Epithelial cell of esophagus (primary cell): Measurements from ENCODE around the gene ATXN1L.
A peak's percentile ranks its signal among the peaks of the same experiment; 100 is the strongest.

Experiments used
- DNase-seq: peaks from one replicate; pipeline ENCODE4 v3.0.0; 2010; ENCODE audit warnings: low read depth
- H3K4me3 ChIP-seq: 2 replicates; pipeline ENCODE4 v1.5.1; 2011; ENCODE audit warnings: mild to moderate bottlenecking, low read length, control low read depth
- TF ChIP-seq, protein P1 (sequence below): IDR thresholded peaks from 2 replicates; pipeline ENCODE4 v1.5.1; 2011; ENCODE audit warnings: low read depth, mild to moderate bottlenecking, low read length, control low read depth, inconsistent platforms; ENCODE audit not compliant: insufficient read depth; ENCODE audit errors: missing control alignments

ATXN1L gene

DNA sequence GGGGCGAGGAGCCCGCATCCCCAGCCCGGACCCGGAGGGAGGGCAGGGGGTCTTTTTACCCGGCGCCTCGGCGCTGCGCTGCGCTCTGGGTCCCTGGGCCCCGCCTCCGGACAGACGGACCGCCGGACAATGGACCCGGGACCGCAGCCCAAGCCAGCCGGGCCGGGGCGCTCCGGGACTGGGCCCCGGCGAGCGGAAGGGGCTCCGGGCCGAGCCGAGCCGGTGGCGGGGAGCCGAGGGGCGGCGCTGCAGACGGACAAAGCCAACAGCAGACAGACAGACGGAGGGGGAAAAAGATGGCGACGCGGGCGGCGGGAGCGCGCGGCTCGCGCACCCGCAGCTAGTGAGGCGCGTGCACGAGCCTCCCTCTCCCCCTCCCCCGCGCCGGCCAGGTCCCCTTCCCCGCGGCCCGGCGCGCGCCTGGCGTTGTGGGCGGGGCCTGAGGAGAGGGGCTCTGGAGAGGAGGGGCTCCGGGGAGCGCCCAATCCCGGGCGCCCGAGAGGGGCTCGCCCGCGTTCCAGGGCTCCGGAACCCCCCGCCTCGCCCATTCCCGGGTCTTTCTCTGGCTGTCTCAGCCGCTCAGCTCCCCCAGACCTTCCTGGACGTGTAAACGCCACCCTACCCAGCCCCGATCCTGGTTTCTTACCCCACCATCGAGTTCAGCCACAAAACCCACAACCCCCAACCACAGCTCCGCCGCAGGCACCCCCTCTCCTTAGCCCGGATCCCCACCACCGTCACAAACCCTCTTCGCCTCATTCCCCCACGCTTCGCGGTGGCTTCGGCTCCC, 38.3 kb downstream of the ATXN1L start, which contains the start of gene ZNF821:
ZNF821 (minus strand) TSS at position 334 of the 790 bp plus-strand sequence. CDS start 4,236 bp downstream, outside the sequence.
- peak within 1 kb of the TSS; percentile 70 for H3K4me3 ChIP-seq
- peak; percentile 74 for DNase-seq
- TF ChIP-seq, protein P1, sequence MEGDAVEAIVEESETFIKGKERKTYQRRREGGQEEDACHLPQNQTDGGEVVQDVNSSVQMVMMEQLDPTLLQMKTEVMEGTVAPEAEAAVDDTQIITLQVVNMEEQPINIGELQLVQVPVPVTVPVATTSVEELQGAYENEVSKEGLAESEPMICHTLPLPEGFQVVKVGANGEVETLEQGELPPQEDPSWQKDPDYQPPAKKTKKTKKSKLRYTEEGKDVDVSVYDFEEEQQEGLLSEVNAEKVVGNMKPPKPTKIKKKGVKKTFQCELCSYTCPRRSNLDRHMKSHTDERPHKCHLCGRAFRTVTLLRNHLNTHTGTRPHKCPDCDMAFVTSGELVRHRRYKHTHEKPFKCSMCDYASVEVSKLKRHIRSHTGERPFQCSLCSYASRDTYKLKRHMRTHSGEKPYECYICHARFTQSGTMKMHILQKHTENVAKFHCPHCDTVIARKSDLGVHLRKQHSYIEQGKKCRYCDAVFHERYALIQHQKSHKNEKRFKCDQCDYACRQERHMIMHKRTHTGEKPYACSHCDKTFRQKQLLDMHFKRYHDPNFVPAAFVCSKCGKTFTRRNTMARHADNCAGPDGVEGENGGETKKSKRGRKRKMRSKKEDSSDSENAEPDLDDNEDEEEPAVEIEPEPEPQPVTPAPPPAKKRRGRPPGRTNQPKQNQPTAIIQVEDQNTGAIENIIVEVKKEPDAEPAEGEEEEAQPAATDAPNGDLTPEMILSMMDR, result no peak

- TF ChIP-seq, protein P1, result no peak
- H3K4me3 ChIP-seq, result no peak overlapping the region
- DNase-seq, result peak; percentile 4
Measured at GRCh38 chr16:71885261-71885650, 39.5 kb downstream of the ATXN1L start.

- no peak overlapping the region for H3K4me3 ChIP-seq
- no peak for DNase-seq
- TF ChIP-seq, protein P1, result no peak
Measured at GRCh38 chr16:71889147-71889546, 43.4 kb downstream of the ATXN1L start.

DNA sequence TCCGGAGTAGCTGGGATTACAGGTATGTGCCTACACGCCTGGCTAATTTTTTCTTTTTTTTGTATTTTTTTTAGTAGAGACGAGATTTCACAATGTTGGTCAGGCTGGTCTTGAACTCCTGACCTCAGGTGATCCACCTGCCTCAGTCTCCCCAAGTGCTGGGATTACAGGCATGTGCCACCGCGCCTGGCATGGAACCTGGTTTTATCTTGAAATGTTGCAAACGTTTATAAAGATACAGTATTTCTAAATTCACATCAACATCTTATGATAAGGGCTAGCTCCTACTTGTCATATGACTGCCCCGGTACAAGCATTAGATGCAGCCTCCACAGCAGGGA, 48.1 kb downstream of the ATXN1L start:
- DNase-seq, result no peak
- peak overlapping the region; percentile 94 for H3K4me3 ChIP-seq
- TF ChIP-seq, protein P1, result no peak

DNA sequence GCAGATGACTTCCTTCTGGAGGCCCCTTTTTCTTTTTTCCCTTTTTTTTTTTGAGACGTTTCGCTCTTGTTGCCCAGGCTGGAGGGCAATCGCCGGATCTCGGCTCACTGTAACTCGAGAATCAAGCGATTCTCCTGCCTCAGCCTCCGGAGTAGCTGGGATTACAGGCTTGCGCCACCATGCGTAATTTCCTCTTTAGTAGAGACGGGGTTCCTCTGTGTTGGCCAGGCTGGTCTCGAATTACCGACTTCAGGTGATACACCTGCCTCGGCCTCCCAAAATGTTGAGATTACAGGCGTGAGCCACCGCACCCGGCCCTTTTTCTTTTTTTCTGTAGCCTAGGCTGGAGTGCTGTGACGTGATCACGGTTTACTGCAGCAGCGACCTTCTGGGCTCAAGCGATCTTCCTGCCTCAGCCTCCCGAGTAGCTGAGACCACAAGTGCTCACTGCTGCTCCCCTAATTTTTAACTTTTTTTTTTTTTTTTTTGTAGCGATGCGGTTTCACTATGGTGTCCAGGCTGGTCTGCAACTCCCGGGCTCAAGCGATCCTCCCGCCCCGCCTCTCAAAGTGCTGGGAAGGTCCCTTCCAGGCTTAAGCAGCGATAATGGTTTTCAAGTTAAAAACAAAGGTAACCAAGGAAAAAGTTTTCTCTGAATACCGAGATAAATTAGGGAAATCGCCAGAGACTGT, 48.6 kb downstream of the ATXN1L start:
- TF ChIP-seq, protein P1, result no peak
- peak; percentile 78 for DNase-seq
- peak overlapping the region; percentile 94 for H3K4me3 ChIP-seq

DNA sequence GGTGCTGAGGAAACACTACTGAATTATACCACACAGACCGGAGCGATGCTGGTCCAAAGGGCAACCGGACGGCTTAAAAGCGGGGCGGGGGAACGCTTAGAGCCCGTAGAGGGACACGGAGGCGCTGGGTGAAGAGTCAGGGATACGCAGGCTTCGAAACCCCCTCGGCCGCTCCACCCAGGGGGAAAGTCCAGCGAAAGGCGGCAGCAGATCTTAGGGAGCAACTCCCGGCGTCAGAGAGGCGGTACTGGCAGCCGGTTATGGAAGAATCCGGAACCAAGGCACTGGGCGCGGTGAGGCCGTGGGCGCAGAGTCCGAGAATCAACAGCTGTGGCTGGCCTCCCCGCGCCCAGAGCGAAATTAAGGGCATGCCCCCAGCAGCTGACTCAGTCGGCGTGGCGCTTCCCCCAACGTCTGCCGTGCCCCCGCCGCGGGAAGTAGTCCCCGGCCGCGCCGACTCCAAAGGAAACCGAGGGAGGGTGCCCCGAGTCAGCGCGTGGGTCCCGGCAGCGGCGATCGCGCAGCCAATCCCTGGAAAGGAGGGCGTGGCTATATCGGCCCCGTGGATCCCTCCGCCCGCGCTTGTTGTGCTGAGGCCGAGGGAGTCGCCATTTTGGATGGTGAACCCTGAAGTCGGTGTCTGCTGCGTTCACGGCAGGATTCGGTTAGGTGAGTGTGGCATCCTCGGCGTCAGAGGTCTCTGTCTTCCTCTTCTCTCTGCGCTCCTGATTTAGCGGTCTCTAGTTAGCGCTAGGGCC, 49.3 kb downstream of the ATXN1L start, which contains the start of gene IST1:
IST1 (plus strand) TSS at position 611 of the 758 bp plus-strand sequence. CDS start 20,110 bp downstream, outside the sequence.
- TF ChIP-seq, protein P1, result no peak
- peak within 1 kb of the TSS; percentile 94 for H3K4me3 ChIP-seq

More for the DNA sequence above, 49.3 kb downstream of the ATXN1L start, which contains the start of gene IST1:
- DNase-seq, result peak; percentile 100
